HL-60 (cell line): ENCODE results near the gene RASL11A.

Source experiments
- CTCF ChIP-seq: IDR thresholded peaks from one replicate; pipeline ENCODE4 v1.5.1; 2011; ENCODE audit warnings: low read length, control low read depth, inconsistent platforms; ENCODE audit not compliant: insufficient read depth
- POLR2AphosphoS5 ChIP-seq: IDR thresholded peaks from 2 replicates; pipeline ENCODE4 v1.6.1; 2012; ENCODE audit warnings: low read depth

GRCh38 chr13:27290715-27291114 lies 20.1 kb downstream of the RASL11A start:
- TF ChIP-seq CTCF (no peak), POLR2AphosphoS5 (no peak)
